ENCODE measurements around the gene CFAP251. TPM values are rescaled to one million over a fixed set of nuclear protein-coding genes. Genes with fewer than 3 reads are reported as not detected.
"Not testable (repeated sequence)": the region's sequence is repeated elsewhere in the genome, so short reads cannot be mapped to it uniquely, and the experiment has no call there.

CFAP251 gene
- total RNA-seq, 4 donors from 2014 or later = 2.3 to 4.4 (median 2.6) TPM

GRCh38 chr12:121921066-121921465, 2.7 kb downstream of the CFAP251 start:
- H3K4me3 ChIP-seq = no peak overlapping the region
- WGBS = 74% methylated on average over 2 of the region's 2 CpGs
- H3K4me1 ChIP-seq = peaks cover 25% of the 10 kb centered on the region
- TF ChIP-seq POLR2AphosphoS5 (IDR thresholded peaks at IDR 0.05) (no peak), EP300 (IDR thresholded peaks at IDR 0.05) (no peak), POLR2A (IDR thresholded peaks at IDR 0.05) (no peak), CTCF (IDR thresholded peaks at IDR 0.05) (no peak)
- no peaks in the 10 kb centered on the region for H3K27me3 ChIP-seq
- no peak for DNase-seq (ENCODE audit: low spot score in 2 of 2)
- no peaks in the 10 kb centered on the region for H3K9me3 ChIP-seq
- H3K27ac ChIP-seq = no peak overlapping the region
- H3K36me3 ChIP-seq = peaks cover 17% of the 10 kb centered on the region

- Histone ChIP-seq H3K4me1 (peaks cover 20% of the 10 kb centered on the region), H3K36me3 (no peaks in the 10 kb centered on the region), H3K27me3 (no peaks in the 10 kb centered on the region), H3K27ac (peak overlapping the region; percentile 58), H3K9me3 (no peaks in the 10 kb centered on the region), H3K4me3 (no peak overlapping the region)
- TF ChIP-seq CTCF (IDR thresholded peaks at IDR 0.05) (no peak), EP300 (IDR thresholded peaks at IDR 0.05) (no peak), POLR2AphosphoS5 (IDR thresholded peaks at IDR 0.05) (no peak), POLR2A (IDR thresholded peaks at IDR 0.05) (no peak)
- DNase-seq (ENCODE audit: low spot score in 2 of 2) = no peak
- 30% methylated on average over 7 of the region's 7 CpGs for WGBS
These were observed 6.9 kb downstream of the CFAP251 start for GRCh38 chr12:121925358-121925695.

GRCh38 chr12:121926874-121927706, 8.7 kb downstream of the CFAP251 start:
- Histone ChIP-seq H3K4me3 (no peak overlapping the region), H3K27ac (no peak overlapping the region), H3K4me1 (peaks cover 20% of the 10 kb centered on the region), H3K27me3 (no peaks in the 10 kb centered on the region), H3K36me3 (no peaks in the 10 kb centered on the region), H3K9me3 (no peaks in the 10 kb centered on the region)
- no peak for TF ChIP-seq POLR2AphosphoS5 (IDR thresholded peaks at IDR 0.05)
- no peak for TF ChIP-seq EP300 (IDR thresholded peaks at IDR 0.05)
- no peak for TF ChIP-seq POLR2A (IDR thresholded peaks at IDR 0.05)
- no peak for TF ChIP-seq CTCF (IDR thresholded peaks at IDR 0.05)
- WGBS = 68% methylated on average over 7 of the region's 7 CpGs
- DNase-seq (ENCODE audit: low spot score in 2 of 2) = no peak

GRCh38 chr12:121927813-121928212, 9.4 kb downstream of the CFAP251 start:
- Histone ChIP-seq H3K4me3 (no peak overlapping the region), H3K27me3 (no peaks in the 10 kb centered on the region), H3K36me3 (no peaks in the 10 kb centered on the region), H3K27ac (no peak overlapping the region), H3K4me1 (peaks cover 20% of the 10 kb centered on the region), H3K9me3 (no peaks in the 10 kb centered on the region)
- DNase-seq (ENCODE audit: low spot score in 2 of 2) = no peak
- TF ChIP-seq POLR2A (IDR thresholded peaks at IDR 0.05) (no peak), EP300 (IDR thresholded peaks at IDR 0.05) (no peak), CTCF (IDR thresholded peaks at IDR 0.05) (no peak), POLR2AphosphoS5 (IDR thresholded peaks at IDR 0.05) (no peak)
- 22% methylated on average over 5 of the region's 5 CpGs for WGBS

- peak in 1 of 2 donors; percentile 25 for DNase-seq (ENCODE audit: low spot score in 2 of 2)
- not testable (repeated sequence) for H3K9me3 ChIP-seq, H3K27ac ChIP-seq, H3K4me3 ChIP-seq, H3K27me3 ChIP-seq, H3K36me3 ChIP-seq
- peaks cover 18% of the 10 kb centered on the region for H3K4me1 ChIP-seq
- 97% methylated on average over 7 of the region's 7 CpGs for WGBS
These were observed 11.2 kb downstream of the CFAP251 start for GRCh38 chr12:121929545-121929944.

Data from suprapubic skin (tissue), 4 donors.